A549 (cell line): Measurements from ENCODE around the gene CNTNAP2. TPM values are rescaled to one million over a fixed set of nuclear protein-coding genes. Genes with fewer than 3 reads are reported as not detected.
A peak's percentile ranks its signal among the peaks of the same experiment; 100 is the strongest.

ENCODE experiments used
- ATAC-seq, 2 experiments: fragments of 200-7000 bp in 1 of 2; fragments of >200 bp in 1 of 2; cut with Nextera tagmentation in 1 of 2; cut with Tn5 transposase in 1 of 2; 3 replicates each; pipeline versions ENCODE4 v1.8.0 to v1.9.1; 2018 to 2020; ENCODE audit warnings: mild to moderate bottlenecking in 1 of 2, moderate library complexity in 1 of 2
- CTCF ChIA-PET: fragments of 300-600 bp; sonication (Branson Sonifier 250); formaldehyde crosslinking; extraction: SDS; loops from one replicate; lab custom pipeline; 2021; ENCODE audit warnings: antibody characterized with exemption, inconsistent platforms; lab: Yijun Ruan, JAX
- POLR2A ChIA-PET: fragments of 350-600 bp; formaldehyde crosslinking; extraction: SDS; loops from one replicate; lab custom pipeline; 2021; ENCODE audit warnings: antibody characterized with exemption, inconsistent platforms; lab: Yijun Ruan, JAX
- DNase-seq, 2 experiments: peaks; one replicate each; pipeline versions ENCODE4 v3.0.0 to v3.0.0-alpha.2; 2011 to 2016; ENCODE audit warnings: low read depth in 1 of 2, low spot score in 1 of 2
- FAIRE-seq: peaks from 2 replicates; lab custom pipeline; 2011; peaks lifted over from hg19 to GRCh38; lab: Jason Lieb, UNC
- H3K27ac ChIP-seq, 2 experiments: fragments of >200 bp; sonication (Bioruptor Twin); formaldehyde crosslinking; 3 replicates each; pipeline ENCODE4 v1.5.1; 2016 to 2017
- H3K4me1 ChIP-seq: fragments of >200 bp; sonication (Bioruptor Twin); formaldehyde crosslinking; 3 replicates; pipeline ENCODE4 v1.6.1; 2016
- H3K4me2 ChIP-seq: fragments of >200 bp; sonication (Bioruptor Twin); formaldehyde crosslinking; 3 replicates; pipeline ENCODE4 v1.6.1; 2016
- H3K4me3 ChIP-seq: fragments of >200 bp; sonication (Bioruptor Twin); formaldehyde crosslinking; 3 replicates; pipeline ENCODE4 v1.5.1; 2016
- H3K9me3 ChIP-seq: fragments of >200 bp; sonication (Bioruptor Twin); formaldehyde crosslinking; 3 replicates; pipeline ENCODE4 v1.6.1; 2016
- BHLHE40 ChIP-seq: IDR thresholded peaks from 2 replicates; pipeline ENCODE4 v1.6.1; 2012; ENCODE audit warnings: low read depth, low read length, inconsistent platforms
- CBX8 ChIP-seq: fragments of 200-600 bp; sonication (generic); IDR thresholded peaks from 2 replicates; pipeline ENCODE4 v1.6.1; 2016
- CEBPB ChIP-seq, 2 experiments: fragments of >200 bp in 1 of 2; sonication (Bioruptor Twin) in 1 of 2; formaldehyde crosslinking in 1 of 2; IDR thresholded peaks; 2 replicates each; pipeline ENCODE4 v1.6.1; 2012 to 2016
- CHD2 ChIP-seq: fragments of 150-350 bp; IDR thresholded peaks from 2 replicates; pipeline ENCODE4 v1.6.1; 2014; ENCODE audit warnings: low read length; ENCODE audit not compliant: partially characterized antibody
- CHD4 ChIP-seq: fragments of 200-600 bp; sonication (generic); IDR thresholded peaks from 2 replicates; pipeline ENCODE4 v1.6.1; 2016; ENCODE audit warnings: antibody characterized with exemption, mild to moderate bottlenecking, borderline replicate concordance
- EHF ChIP-seq: fragments of 250-450 bp; sonication (Bioruptor Pico); IDR thresholded peaks from 2 replicates; pipeline ENCODE4 v1.5.0; 2020; ENCODE audit warnings: mild to moderate bottlenecking
- ESRRA ChIP-seq: fragments of 150-350 bp; IDR thresholded peaks from 2 replicates; pipeline ENCODE4 v1.6.1; 2014; ENCODE audit warnings: mild to moderate bottlenecking, low read length, borderline replicate concordance
- FOSL2 ChIP-seq, 2 experiments: fragments of 450-650 bp in 1 of 2; fragments of >200 bp in 1 of 2; sonication (Bioruptor Twin) in 1 of 2; formaldehyde crosslinking; IDR thresholded peaks; 2 replicates each; pipeline versions ENCODE4 v1.5.0 to v1.6.1; 2016 to 2020; ENCODE audit warnings: mild to moderate bottlenecking in 1 of 2, moderate library complexity in 1 of 2
- HES2 ChIP-seq: fragments of >200 bp; sonication (Bioruptor Twin); formaldehyde crosslinking; IDR thresholded peaks from 2 replicates; pipeline ENCODE4 v1.6.1; 2016
- HEYL ChIP-seq: fragments of 250-450 bp; sonication (Bioruptor Pico); IDR thresholded peaks from 2 replicates; pipeline ENCODE4 v1.8.0; 2021; ENCODE audit warnings: mild to moderate bottlenecking, moderate library complexity
- HMGXB4 ChIP-seq: fragments of 250-450 bp; sonication (Bioruptor Pico); IDR thresholded peaks from 2 replicates; pipeline ENCODE4 v1.5.0; 2021; ENCODE audit warnings: mild to moderate bottlenecking, moderate library complexity, borderline replicate concordance
- HOXA7 ChIP-seq: fragments of 250-450 bp; sonication (Bioruptor Pico); IDR thresholded peaks from 2 replicates; pipeline ENCODE4 v1.5.0; 2020; ENCODE audit warnings: mild to moderate bottlenecking, moderate library complexity
- KDM1A ChIP-seq: fragments of 200-600 bp; sonication (generic); IDR thresholded peaks from 2 replicates; pipeline ENCODE4 v1.6.1; 2016; ENCODE audit warnings: low read depth, mild to moderate bottlenecking
- MAFK ChIP-seq: fragments of 450-650 bp; IDR thresholded peaks from 2 replicates; pipeline ENCODE4 v1.6.1; 2014; ENCODE audit not compliant: partially characterized antibody
- NPAS2 ChIP-seq: fragments of 250-450 bp; sonication (Bioruptor Pico); IDR thresholded peaks from 2 replicates; pipeline ENCODE4 v1.8.0; 2022; ENCODE audit warnings: mild to moderate bottlenecking, moderate library complexity, borderline replicate concordance
- NR3C1 ChIP-seq: fragments of >200 bp; sonication (Bioruptor Twin); formaldehyde crosslinking; IDR thresholded peaks from 3 replicates; pipeline ENCODE4 v1.6.1; 2017
- PHF8 ChIP-seq: fragments of 200-600 bp; sonication (generic); IDR thresholded peaks from 2 replicates; pipeline ENCODE4 v1.6.1; 2016; ENCODE audit warnings: low read depth, mild to moderate bottlenecking, antibody characterized with exemption, moderate library complexity, borderline replicate concordance
- RAD21 ChIP-seq, 2 experiments: fragments of >200 bp in 1 of 2; sonication (Bioruptor Twin) in 1 of 2; formaldehyde crosslinking in 1 of 2; IDR thresholded peaks in 1 of 2; conservative IDR thresholded peaks in 1 of 2; 2 replicates in 1 of 2; 3 replicates in 1 of 2; pipeline ENCODE4 v1.6.1; 2012 to 2018; ENCODE audit warnings: inconsistent platforms in 1 of 2
- RCOR1 ChIP-seq: fragments of 150-350 bp; IDR thresholded peaks from 2 replicates; pipeline ENCODE4 v1.6.1; 2014; ENCODE audit warnings: antibody characterized with exemption, low read length, low read depth
- RNF2 ChIP-seq: fragments of 200-600 bp; sonication (generic); IDR thresholded peaks from 2 replicates; pipeline ENCODE4 v1.6.1; 2016; ENCODE audit warnings: low read depth, mild to moderate bottlenecking, antibody characterized with exemption, moderate library complexity, borderline replicate concordance
- TFCP2L1 ChIP-seq: fragments of 250-450 bp; sonication (Bioruptor Pico); IDR thresholded peaks from 2 replicates; pipeline ENCODE4 v1.5.0; 2021; ENCODE audit warnings: mild to moderate bottlenecking
- WGBS: methylation state at CpG from one replicate; pipeline ENCODE4 v1.1.6; 2017; ENCODE audit errors: missing lambda C conversion rate; 5-methylcytosine and 5-hydroxymethylcytosine counted together
- polyA plus RNA-seq, 4 experiments: library from polyadenylated mRNA; depleted of rRNA in 3 of 4; stranded (reverse); fragments of >200 nt; fragmentation: RNase III in 1 of 4; extraction: RNeasy Plus Mini Kit Qiagen cat#74134 plus additional on column Dnase treatment in 1 of 4; gene quantifications; 2 replicates in 3 of 4; 3 replicates in 1 of 4; pipeline ENCODE4 v1.2.3, GENCODE V29; 2011 to 2017
- TF ChIP-seq, protein P1 (sequence below): fragments of 250-450 bp; sonication (Bioruptor Pico); IDR thresholded peaks from 2 replicates; pipeline ENCODE4 v1.5.0; 2020; ENCODE audit warnings: low read depth, mild to moderate bottlenecking, moderate library complexity
- TF ChIP-seq, protein P2 (sequence below): fragments of 200-600 bp; sonication (generic); IDR thresholded peaks from 2 replicates; pipeline ENCODE4 v1.6.1; 2016; ENCODE audit warnings: antibody characterized with exemption, mild to moderate bottlenecking, moderate library complexity
- TF ChIP-seq, protein P3 (sequence below): fragments of 450-650 bp; IDR thresholded peaks from 2 replicates; pipeline ENCODE4 v1.6.1; 2014; ENCODE audit warnings: antibody characterized with exemption

The CNTNAP2 gene
- polyA plus RNA-seq, 2 of the 4 experiments (the other 2 are of a cell fraction), result 0.05 to 0.13 TPM

DNA sequence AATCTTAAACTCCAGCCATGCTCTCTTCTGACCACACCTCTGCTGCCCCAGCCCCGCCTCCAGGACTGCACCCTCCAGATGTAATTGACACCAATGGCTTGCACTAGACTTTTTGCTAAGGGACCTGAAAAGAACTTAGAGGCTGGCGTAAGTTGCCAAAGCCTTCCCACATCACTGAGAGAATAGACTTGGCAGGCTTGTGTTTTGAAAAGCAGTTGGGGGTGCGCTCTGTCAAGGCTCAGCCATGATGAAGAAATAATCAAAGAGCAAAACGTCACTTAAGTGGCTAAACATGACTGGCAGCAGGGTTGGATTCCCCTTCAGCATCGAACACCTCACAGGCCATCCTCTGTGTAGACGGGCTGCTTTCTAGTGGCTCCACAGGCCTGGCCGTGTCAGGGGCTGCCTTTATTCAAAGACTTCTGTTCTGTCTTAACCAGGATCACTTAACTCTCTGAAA, 2278.8 kb downstream of the CNTNAP2 start:
- CTCF ChIA-PET, result no interaction called here
- POLR2A ChIA-PET, result no interaction called here
- Histone ChIP-seq H3K9me3 (no peaks in the 10 kb centered on the region), H3K4me1 (no peaks in the 10 kb centered on the region), H3K4me2 (no peak overlapping the region), H3K4me3 (no peak overlapping the region), H3K27ac (no peak overlapping the region)
- WGBS, result 44% methylated on average over 7 of the region's 7 CpGs
- TF ChIP-seq CBX8, result no peak
- no peak for TF ChIP-seq RCOR1
- no peak for TF ChIP-seq FOSL2 (IDR thresholded peaks at IDR 0.05)
- TF ChIP-seq FOSL2 (CRISPR knock-in tag; IDR thresholded peaks at IDR 0.05), result no peak
- no peak for TF ChIP-seq BHLHE40
- no peak for ATAC-seq
- no peak for FAIRE-seq
- DNase-seq, result no peak

DNA sequence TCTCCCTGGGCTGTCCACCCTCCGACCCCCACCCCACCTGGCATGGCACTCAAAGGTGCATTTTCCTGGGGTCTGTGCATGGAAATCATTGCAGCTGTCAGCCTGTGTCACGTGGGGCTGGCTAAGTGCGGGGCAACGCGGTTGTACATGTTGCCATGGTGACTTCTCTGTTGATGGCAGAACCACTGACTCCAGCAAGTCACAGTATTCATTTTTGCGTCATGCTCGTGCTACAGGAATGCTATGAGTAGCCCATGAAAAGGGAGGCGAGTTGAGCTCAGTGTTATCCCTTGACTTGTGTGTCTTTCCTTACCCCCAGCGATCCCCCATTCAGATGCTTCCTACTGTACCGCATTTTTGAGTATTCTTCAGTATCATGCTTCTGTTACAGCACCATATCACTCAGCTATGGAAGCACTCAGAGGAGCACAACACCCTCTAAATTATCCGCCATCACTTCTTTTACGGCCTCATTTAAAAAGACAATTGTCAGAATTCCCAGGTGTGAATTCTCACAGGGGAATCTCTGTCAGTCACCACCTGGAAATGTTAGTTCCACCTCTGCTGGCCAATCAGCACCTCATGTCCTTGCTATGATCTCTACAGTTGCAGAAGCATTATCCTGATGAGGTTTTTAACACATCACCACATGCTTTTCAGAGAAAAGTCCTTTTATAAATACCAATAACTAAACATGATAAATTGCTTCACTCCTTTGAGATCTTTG, 2279.6 kb downstream of the CNTNAP2 start:
- Histone ChIP-seq H3K4me3 (no peak overlapping the region), H3K9me3 (no peaks in the 10 kb centered on the region), H3K4me1 (no peaks in the 10 kb centered on the region), H3K4me2 (no peak overlapping the region), H3K27ac (no peak overlapping the region)
- CTCF ChIA-PET, result interaction anchor here (1.1 kb wide), 1 partner anchor 54 kb away, joined by 3 read pairs; no protein-coding TSS in a partner anchor
- FAIRE-seq, result no peak
- no peak for ATAC-seq
- 25% methylated on average over 12 of the region's 12 CpGs for WGBS
- no peak for TF ChIP-seq RAD21 (conservative IDR thresholded peaks at IDR 0.05 in 1 of 2, IDR thresholded peaks at IDR 0.05 in 1 of 2)
- no peak for TF ChIP-seq NR3C1
- no peak for TF ChIP-seq HEYL (CRISPR knock-in tag)
- no peak for TF ChIP-seq CHD2
- no peak for TF ChIP-seq MAFK
- TF ChIP-seq TFCP2L1 (CRISPR knock-in tag), result no peak
- TF ChIP-seq CEBPB (IDR thresholded peaks at IDR 0.05), result no peak
- TF ChIP-seq PHF8, result no peak
- no peak for TF ChIP-seq HES2
- no peak for TF ChIP-seq NPAS2 (CRISPR knock-in tag)
- TF ChIP-seq KDM1A, result no peak
- no peak for TF ChIP-seq CHD4
- TF ChIP-seq RNF2, result no peak
- TF ChIP-seq, protein P1, sequence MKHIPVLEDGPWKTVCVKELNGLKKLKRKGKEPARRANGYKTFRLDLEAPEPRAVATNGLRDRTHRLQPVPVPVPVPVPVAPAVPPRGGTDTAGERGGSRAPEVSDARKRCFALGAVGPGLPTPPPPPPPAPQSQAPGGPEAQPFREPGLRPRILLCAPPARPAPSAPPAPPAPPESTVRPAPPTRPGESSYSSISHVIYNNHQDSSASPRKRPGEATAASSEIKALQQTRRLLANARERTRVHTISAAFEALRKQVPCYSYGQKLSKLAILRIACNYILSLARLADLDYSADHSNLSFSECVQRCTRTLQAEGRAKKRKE, result no peak
- POLR2A ChIA-PET, result no interaction called here
- DNase-seq, result peak in 1 of 2 experiments; percentile 3

DNA sequence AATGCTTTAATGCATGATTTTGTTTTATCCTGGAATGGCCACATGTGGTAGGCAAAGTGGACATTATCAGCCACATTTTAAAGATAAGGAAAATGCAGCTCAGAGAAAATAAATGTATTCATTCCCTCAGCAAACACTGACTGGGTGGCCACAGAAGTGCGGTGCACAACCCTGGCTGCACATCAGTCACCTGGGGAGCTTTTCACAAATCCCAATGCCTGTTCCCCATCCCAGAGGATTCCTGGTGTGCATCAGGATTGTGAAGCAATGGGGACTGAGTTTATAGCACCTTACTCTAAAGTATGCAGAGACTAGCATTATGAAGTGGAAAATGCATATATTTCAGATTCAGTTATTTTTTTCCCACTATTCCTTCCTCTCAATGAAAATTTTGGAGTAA, 2280.5 kb downstream of the CNTNAP2 start:
- ATAC-seq (no peak), DNase-seq (no peak), FAIRE-seq (no peak)
- Histone ChIP-seq H3K27ac (no peak overlapping the region), H3K4me2 (no peak overlapping the region), H3K4me1 (no peaks in the 10 kb centered on the region), H3K4me3 (no peak overlapping the region), H3K9me3 (no peaks in the 10 kb centered on the region)
- TF ChIP-seq, protein P2, sequence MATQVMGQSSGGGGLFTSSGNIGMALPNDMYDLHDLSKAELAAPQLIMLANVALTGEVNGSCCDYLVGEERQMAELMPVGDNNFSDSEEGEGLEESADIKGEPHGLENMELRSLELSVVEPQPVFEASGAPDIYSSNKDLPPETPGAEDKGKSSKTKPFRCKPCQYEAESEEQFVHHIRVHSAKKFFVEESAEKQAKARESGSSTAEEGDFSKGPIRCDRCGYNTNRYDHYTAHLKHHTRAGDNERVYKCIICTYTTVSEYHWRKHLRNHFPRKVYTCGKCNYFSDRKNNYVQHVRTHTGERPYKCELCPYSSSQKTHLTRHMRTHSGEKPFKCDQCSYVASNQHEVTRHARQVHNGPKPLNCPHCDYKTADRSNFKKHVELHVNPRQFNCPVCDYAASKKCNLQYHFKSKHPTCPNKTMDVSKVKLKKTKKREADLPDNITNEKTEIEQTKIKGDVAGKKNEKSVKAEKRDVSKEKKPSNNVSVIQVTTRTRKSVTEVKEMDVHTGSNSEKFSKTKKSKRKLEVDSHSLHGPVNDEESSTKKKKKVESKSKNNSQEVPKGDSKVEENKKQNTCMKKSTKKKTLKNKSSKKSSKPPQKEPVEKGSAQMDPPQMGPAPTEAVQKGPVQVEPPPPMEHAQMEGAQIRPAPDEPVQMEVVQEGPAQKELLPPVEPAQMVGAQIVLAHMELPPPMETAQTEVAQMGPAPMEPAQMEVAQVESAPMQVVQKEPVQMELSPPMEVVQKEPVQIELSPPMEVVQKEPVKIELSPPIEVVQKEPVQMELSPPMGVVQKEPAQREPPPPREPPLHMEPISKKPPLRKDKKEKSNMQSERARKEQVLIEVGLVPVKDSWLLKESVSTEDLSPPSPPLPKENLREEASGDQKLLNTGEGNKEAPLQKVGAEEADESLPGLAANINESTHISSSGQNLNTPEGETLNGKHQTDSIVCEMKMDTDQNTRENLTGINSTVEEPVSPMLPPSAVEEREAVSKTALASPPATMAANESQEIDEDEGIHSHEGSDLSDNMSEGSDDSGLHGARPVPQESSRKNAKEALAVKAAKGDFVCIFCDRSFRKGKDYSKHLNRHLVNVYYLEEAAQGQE, result no peak
- TF ChIP-seq, protein P3, sequence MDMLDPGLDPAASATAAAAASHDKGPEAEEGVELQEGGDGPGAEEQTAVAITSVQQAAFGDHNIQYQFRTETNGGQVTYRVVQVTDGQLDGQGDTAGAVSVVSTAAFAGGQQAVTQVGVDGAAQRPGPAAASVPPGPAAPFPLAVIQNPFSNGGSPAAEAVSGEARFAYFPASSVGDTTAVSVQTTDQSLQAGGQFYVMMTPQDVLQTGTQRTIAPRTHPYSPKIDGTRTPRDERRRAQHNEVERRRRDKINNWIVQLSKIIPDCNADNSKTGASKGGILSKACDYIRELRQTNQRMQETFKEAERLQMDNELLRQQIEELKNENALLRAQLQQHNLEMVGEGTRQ, result no peak
- no peak for TF ChIP-seq PHF8
- TF ChIP-seq HMGXB4, result no peak
- TF ChIP-seq ESRRA, result no peak
- TF ChIP-seq NR3C1, result no peak
- no peak for TF ChIP-seq MAFK
- TF ChIP-seq EHF (CRISPR knock-in tag), result no peak
- no peak for TF ChIP-seq HOXA7 (CRISPR knock-in tag)
- POLR2A ChIA-PET, result no interaction called here
- CTCF ChIA-PET, result interaction anchor here (1.1 kb wide), 1 partner anchor 55 kb away, joined by 3 read pairs; no protein-coding TSS in a partner anchor
- 64% methylated on average over 1 of the region's 1 CpG for WGBS
